ENCODE results near the gene EXOC3L2.

Gene EXOC3L2

DNA sequence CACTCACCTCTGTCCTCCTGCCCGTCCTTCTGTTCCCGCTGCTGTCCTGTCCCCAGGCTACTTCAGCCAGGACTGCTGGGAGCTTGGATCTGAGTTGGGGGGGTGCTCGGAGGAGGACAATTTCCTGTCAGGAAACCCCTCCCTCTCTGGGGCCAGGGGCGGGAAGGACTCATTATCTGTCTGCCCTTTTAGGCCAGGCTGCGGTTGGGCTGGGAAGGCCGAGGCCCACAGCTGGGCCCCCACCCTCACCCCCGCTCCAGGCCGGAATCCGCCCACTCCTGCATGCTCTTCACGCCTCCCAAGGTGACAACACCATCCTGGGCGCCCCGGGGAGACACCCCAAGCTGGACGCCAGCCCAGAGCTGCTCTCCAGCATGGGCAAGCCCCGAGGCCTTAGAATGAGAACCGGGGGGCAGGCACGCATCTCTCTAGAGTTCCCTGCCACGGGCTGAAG is at the start of gene EXOC3L2:
Gene EXOC3L2 (minus strand): TSS at position 74 of the 454 bp plus-strand sequence. CDS start 6,362 bp downstream, outside the sequence.
- no peak within 1 kb of the TSS for H3K4me3 ChIP-seq
- H3K9me3 ChIP-seq (replicated peaks in 1 of 11), result no peaks in the 10 kb centered on the region
- no peaks in the 10 kb centered on the region for H4K20me1 ChIP-seq
- TF ChIP-seq Cebpa-rat (IDR thresholded peaks at IDR 0.05), result no peak
- no peaks in the 10 kb centered on the region for H3K27me3 ChIP-seq
- peak within 1 kb of the TSS in 8 of 11 experiments; percentile 3 to 60 (median 40); a peak in 11 of 22 replicates for H3K9ac ChIP-seq
- H3K4me2 ChIP-seq, result peak within 1 kb of the TSS; percentile 44 to 82 (median 69)
- no peaks in the 10 kb centered on the region for H3K36me3 ChIP-seq
- H3K4me1 ChIP-seq, result peaks cover 23 to 67% (median 54%) of the 10 kb centered on the region in 10 experiments
- peak within 1 kb of the TSS in 8 of 11 experiments; percentile 8 to 42 (median 34); a peak in 8 of 22 replicates for H3K27ac ChIP-seq

GRCh38 chr19:45294291-45295029 is 49.3 kb upstream of the EXOC3L2 start:
- no peak overlapping the region for H3K4me3 ChIP-seq
- no peak for TF ChIP-seq Cebpa-rat (IDR thresholded peaks at IDR 0.05)
- H3K4me2 ChIP-seq, result no peak overlapping the region
- peaks cover 0 to 6% (median 0%) of the 10 kb centered on the region in 11 experiments; a peak in 1 of 22 replicates for H4K20me1 ChIP-seq
- peaks cover 90 to 98% (median 95%) of the 10 kb centered on the region in 11 experiments for H3K36me3 ChIP-seq
- no peak overlapping the region for H3K27ac ChIP-seq
- H3K9ac ChIP-seq, result no peak overlapping the region
- H3K27me3 ChIP-seq, result no peaks in the 10 kb centered on the region
- H3K9me3 ChIP-seq (replicated peaks in 1 of 11), result peaks cover 0 to 18% (median 10%) of the 10 kb centered on the region in 11 experiments; a peak in 14 of 22 replicates
- H3K4me1 ChIP-seq, result no peaks in the 10 kb centered on the region

- peaks cover 86 to 97% (median 93%) of the 10 kb centered on the region in 11 experiments for H3K36me3 ChIP-seq
- no peak overlapping the region for H3K9ac ChIP-seq
- H3K4me1 ChIP-seq, result no peaks in the 10 kb centered on the region
- no peak overlapping the region for H3K4me2 ChIP-seq
- no peak for TF ChIP-seq Cebpa-rat (IDR thresholded peaks at IDR 0.05)
- H3K27ac ChIP-seq, result no peak overlapping the region
- H3K27me3 ChIP-seq, result no peaks in the 10 kb centered on the region
- H4K20me1 ChIP-seq, result peaks cover 0 to 6% (median 0%) of the 10 kb centered on the region in 11 experiments; a peak in 1 of 22 replicates
- H3K4me3 ChIP-seq, result no peak overlapping the region
- H3K9me3 ChIP-seq (replicated peaks in 1 of 11), result peaks cover 0 to 18% (median 10%) of the 10 kb centered on the region in 11 experiments; a peak in 14 of 22 replicates
Observed at GRCh38 chr19:45293682-45294081, 48.5 kb upstream of the EXOC3L2 start.

- Histone ChIP-seq H3K4me1 (no peaks in the 10 kb centered on the region), H3K36me3 (peaks cover 91 to 100% (median 98%) of the 10 kb centered on the region in 11 experiments)
- TF ChIP-seq Cebpa-rat (IDR thresholded peaks at IDR 0.05), result no peak
Observed at GRCh38 chr19:45291834-45292233, 46.6 kb upstream of the EXOC3L2 start.

DNA sequence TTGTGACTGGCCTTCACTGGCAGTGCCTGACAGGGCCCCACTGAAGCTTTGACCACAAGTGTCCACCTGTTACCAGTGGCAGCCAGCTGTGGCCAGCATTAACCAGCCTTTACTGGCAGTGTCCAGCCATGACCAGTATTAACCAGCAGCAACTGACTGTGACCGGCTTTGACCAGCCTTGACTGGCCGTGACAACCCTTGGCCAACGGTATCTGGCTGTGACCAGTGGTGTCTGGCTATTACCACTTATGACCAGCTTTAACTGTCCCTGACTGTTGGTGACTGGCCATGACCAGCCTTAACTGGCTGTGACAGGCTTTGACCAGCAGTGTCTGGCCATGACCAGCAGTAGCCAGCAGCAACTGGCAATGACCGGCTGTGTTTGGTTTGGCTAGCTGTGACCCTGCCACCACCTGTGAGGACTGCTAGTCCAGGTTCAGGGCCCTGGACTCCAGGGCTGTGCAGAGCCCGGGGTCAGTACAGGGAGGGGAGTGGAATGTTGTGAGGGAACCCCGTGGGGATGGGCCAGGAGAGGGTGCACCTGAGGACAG is 45.2 kb upstream of the EXOC3L2 start:
- Histone ChIP-seq H4K20me1 (peaks cover 0 to 6% (median 0%) of the 10 kb centered on the region in 11 experiments; a peak in 2 of 22 replicates), H3K36me3 (peaks cover 91 to 100% (median 96%) of the 10 kb centered on the region in 11 experiments), H3K9ac (no peak overlapping the region), H3K9me3 (replicated peaks in 1 of 11) (peaks cover 0 to 18% (median 10%) of the 10 kb centered on the region in 11 experiments; a peak in 14 of 22 replicates), H3K27ac (no peak overlapping the region), H3K27me3 (no peaks in the 10 kb centered on the region), H3K4me3 (no peak overlapping the region), H3K4me1 (no peaks in the 10 kb centered on the region), H3K4me2 (no peak overlapping the region)
- no peak for TF ChIP-seq Cebpa-rat (IDR thresholded peaks at IDR 0.05)

More at GRCh38 chr19:45291834-45292233, 46.6 kb upstream of the EXOC3L2 start:
- Histone ChIP-seq H3K27me3 (no peaks in the 10 kb centered on the region), H3K9ac (no peak overlapping the region), H3K27ac (no peak overlapping the region), H3K4me3 (no peak overlapping the region), H4K20me1 (peaks cover 0 to 6% (median 0%) of the 10 kb centered on the region in 11 experiments; a peak in 2 of 22 replicates), H3K4me2 (no peak overlapping the region), H3K9me3 (replicated peaks in 1 of 11) (peaks cover 0 to 18% (median 10%) of the 10 kb centered on the region in 11 experiments; a peak in 14 of 22 replicates)

DNA sequence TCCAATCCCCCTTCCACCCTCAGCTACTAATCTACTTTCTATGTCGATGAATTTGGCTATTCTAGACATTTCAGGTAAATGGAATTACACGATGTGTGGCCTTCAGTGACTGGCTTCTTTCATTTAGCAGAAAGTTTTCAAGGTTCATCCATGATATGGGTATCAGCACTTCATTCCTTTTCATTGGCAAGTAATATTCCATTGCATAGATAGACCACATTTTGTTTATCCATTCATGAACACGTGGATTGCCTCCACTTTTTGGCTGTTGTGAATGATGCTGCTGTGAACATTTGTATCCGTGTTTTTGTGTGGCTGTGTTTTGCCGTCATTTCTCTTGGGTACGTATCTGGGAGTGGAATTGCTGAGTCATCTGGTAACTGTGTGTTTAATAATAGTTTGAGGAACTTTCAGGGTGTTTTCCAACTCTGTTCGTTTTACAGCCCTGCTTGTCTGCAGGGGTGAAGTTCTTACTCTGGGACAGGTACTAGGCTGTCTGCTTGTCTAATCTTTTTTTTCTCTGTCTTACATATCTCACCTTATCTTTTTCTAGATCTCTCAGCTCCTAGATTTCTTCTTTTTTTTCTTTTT is 38.3 kb upstream of the EXOC3L2 start:
- no peak for TF ChIP-seq Cebpa-rat (IDR thresholded peaks at IDR 0.05)
- H3K27me3 ChIP-seq, result no peaks in the 10 kb centered on the region
- H4K20me1 ChIP-seq, result no peaks in the 10 kb centered on the region; a peak in 2 of 22 replicates

DNA sequence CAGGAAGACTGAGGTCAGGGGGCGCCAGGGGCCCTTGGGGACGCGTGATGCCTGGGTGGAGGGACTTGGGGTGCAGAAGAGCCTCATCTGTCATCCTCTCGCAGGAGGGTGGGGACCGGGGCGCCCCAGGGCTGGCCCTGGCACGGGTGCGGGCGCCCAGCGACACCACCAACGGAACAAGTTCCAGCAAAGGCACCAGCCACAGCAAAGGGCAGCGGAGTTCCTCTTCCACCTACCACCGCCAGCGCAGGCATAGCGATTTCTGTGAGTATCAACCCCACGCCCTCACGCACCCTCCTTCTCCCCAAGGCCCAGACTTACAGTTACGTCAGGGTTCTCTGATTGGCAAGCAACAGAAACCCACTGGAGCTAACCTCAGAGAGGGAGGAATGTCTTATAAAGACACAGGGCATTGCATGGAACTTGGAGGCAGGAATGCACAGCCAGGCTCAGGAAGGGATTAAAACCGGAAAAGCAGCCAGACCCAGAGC is 35.3 kb upstream of the EXOC3L2 start:
- Histone ChIP-seq H3K36me3 (peaks cover 78 to 100% (median 98%) of the 10 kb centered on the region in 11 experiments), H3K4me2 (no peak overlapping the region), H3K4me3 (no peak overlapping the region), H3K4me1 (peaks cover 3 to 16% (median 8%) of the 10 kb centered on the region in 10 experiments; a peak in 14 of 20 replicates), H3K9ac (no peak overlapping the region), H4K20me1 (peaks cover 0 to 6% (median 0%) of the 10 kb centered on the region in 11 experiments; a peak in 8 of 22 replicates), H3K9me3 (replicated peaks in 1 of 11) (peaks cover 0 to 13% (median 6%) of the 10 kb centered on the region in 11 experiments; a peak in 9 of 22 replicates), H3K27ac (no peak overlapping the region), H3K27me3 (no peaks in the 10 kb centered on the region)
- TF ChIP-seq Cebpa-rat (IDR thresholded peaks at IDR 0.05), result no peak

More for the DNA sequence above, 38.3 kb upstream of the EXOC3L2 start:
- Histone ChIP-seq H3K27ac (peak overlapping the region in 7 of 11 experiments; percentile 20 to 57 (median 43); a peak in 12 of 22 replicates), H3K36me3 (peaks cover 75 to 100% (median 97%) of the 10 kb centered on the region in 11 experiments), H3K9me3 (replicated peaks in 1 of 11) (peaks cover 0 to 13% (median 6%) of the 10 kb centered on the region in 11 experiments; a peak in 9 of 22 replicates), H3K9ac (peak overlapping the region in 2 of 11 experiments; percentile 12 to 36; a peak in 4 of 22 replicates), H3K4me2 (peak overlapping the region in 6 of 11 experiments; percentile 3 to 52 (median 42); a peak in 12 of 22 replicates), H3K4me3 (no peak overlapping the region), H3K4me1 (peaks cover 0 to 15% (median 8%) of the 10 kb centered on the region in 10 experiments; a peak in 13 of 20 replicates)

DNA sequence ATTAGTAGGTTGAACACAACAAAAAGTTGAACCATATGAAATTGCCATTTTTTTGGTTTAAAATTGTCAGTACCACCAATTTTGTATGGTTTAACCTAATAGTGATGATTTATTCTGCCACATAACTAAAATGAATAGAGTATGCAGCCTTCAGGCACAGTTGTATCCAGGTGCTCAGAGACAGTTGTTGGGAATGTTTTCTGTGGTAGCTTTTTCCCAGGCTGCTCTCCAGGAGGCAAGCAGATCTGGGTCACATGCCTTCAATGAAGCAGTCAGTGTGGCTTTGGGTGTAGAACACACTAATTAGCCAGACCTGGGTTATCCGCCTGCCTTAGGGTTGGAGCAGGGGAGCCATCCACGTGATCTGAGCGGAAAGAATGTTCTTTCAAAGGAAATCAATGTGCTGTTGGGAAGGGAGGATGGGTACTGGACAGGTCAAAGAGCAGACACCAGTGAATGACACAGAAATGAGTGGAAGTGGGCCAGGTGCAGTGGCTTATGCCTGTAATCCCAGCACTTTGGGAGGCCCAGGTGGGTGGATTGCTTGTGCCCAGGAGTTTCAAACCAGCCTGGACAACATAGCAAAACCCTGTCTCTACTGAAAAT is 34.5 kb upstream of the EXOC3L2 start:
- H3K27me3 ChIP-seq, result no peaks in the 10 kb centered on the region
- H3K9ac ChIP-seq, result 0 out of 22 replicates have a peak overlapping the region, but pooled peaks of 1 of the 11 experiments have one; percentile 18
- peaks cover 0 to 13% (median 6%) of the 10 kb centered on the region in 11 experiments; a peak in 9 of 22 replicates for H3K9me3 ChIP-seq (replicated peaks in 1 of 11)
- H4K20me1 ChIP-seq, result peaks cover 0 to 14% (median 0%) of the 10 kb centered on the region in 11 experiments; a peak in 8 of 22 replicates
- no peak overlapping the region for H3K4me2 ChIP-seq
- peaks cover 3 to 16% (median 9%) of the 10 kb centered on the region in 10 experiments; a peak in 14 of 20 replicates for H3K4me1 ChIP-seq
- no peak overlapping the region for H3K4me3 ChIP-seq
- no peak overlapping the region for H3K27ac ChIP-seq
- no peak for TF ChIP-seq Cebpa-rat (IDR thresholded peaks at IDR 0.05)
- peaks cover 80 to 100% (median 98%) of the 10 kb centered on the region in 11 experiments for H3K36me3 ChIP-seq

Measured in BLaER1 treated with 17β-estradiol and CSF1 and Interleukin-3, amounts not matched to agents 10 nM and 100 nM (cell line).